ENCODE data around the gene USP2.
A peak's percentile ranks its signal among the peaks of the same experiment; 100 is the strongest.

The USP2 gene

GRCh38 chr11:119363081-119363850, 18.2 kb downstream of the USP2 start:
- no peak for DNase-seq

- DNase-seq = no peak
These were observed 18.8 kb downstream of the USP2 start for GRCh38 chr11:119362741-119363080.

GRCh38 chr11:119361941-119362725, 19.4 kb downstream of the USP2 start:
- no peak for DNase-seq

GRCh38 chr11:119361056-119361787, 20.3 kb downstream of the USP2 start:
- no peak for DNase-seq

GRCh38 chr11:119359365-119360214, 21.9 kb downstream of the USP2 start:
- DNase-seq = no peak

GRCh38 chr11:119357074-119357473, 24.4 kb downstream of the USP2 start:
- DNase-seq = no peak

GRCh38 chr11:119356349-119357031, 25.0 kb downstream of the USP2 start:
- peak; percentile 56 for DNase-seq

- DNase-seq = no peak
These were observed 26.2 kb downstream of the USP2 start for GRCh38 chr11:119355091-119355843.

- DNase-seq = no peak
These were observed 28.6 kb downstream of the USP2 start for GRCh38 chr11:119352857-119353260.

- DNase-seq = no peak
These were observed 30.3 kb downstream of the USP2 start for GRCh38 chr11:119351232-119351631.

- no peak for DNase-seq
These were observed 31.2 kb downstream of the USP2 start for GRCh38 chr11:119350302-119350701.

GRCh38 chr11:119347940-119348605, 33.4 kb downstream of the USP2 start:
- no peak for DNase-seq

GRCh38 chr11:119347242-119347641, 34.2 kb downstream of the USP2 start:
- no peak for DNase-seq

GRCh38 chr11:119346605-119347004, 34.9 kb downstream of the USP2 start, which contains the start of gene MFRP:
TSS of gene MFRP (minus strand) at chr11:119346705. CDS start at chr11:119346513, 192 bp downstream.
- DNase-seq = no peak

GRCh38 chr11:119345685-119346084, 35.8 kb downstream of the USP2 start:
- no peak for DNase-seq

GRCh38 chr11:119344291-119345010, 37.0 kb downstream of the USP2 start:
- no peak for DNase-seq

- DNase-seq = no peak
These were observed 37.8 kb downstream of the USP2 start for GRCh38 chr11:119343726-119344125.

GRCh38 chr11:119342362-119343130, 38.9 kb downstream of the USP2 start:
- no peak for DNase-seq

- DNase-seq = no peak
These were observed 39.5 kb downstream of the USP2 start for GRCh38 chr11:119342023-119342300.
